NCI-H345 treated with DMSO at 0.1 percent for 48 hours (cell line): Measurements from ENCODE around the gene LCAT.

Experiments
- DNase-seq: peaks from one replicate; lab custom pipeline; 2025; ENCODE audit not compliant: unreplicated experiment; lab: John Stamatoyannopoulos, UW

The LCAT gene

DNA sequence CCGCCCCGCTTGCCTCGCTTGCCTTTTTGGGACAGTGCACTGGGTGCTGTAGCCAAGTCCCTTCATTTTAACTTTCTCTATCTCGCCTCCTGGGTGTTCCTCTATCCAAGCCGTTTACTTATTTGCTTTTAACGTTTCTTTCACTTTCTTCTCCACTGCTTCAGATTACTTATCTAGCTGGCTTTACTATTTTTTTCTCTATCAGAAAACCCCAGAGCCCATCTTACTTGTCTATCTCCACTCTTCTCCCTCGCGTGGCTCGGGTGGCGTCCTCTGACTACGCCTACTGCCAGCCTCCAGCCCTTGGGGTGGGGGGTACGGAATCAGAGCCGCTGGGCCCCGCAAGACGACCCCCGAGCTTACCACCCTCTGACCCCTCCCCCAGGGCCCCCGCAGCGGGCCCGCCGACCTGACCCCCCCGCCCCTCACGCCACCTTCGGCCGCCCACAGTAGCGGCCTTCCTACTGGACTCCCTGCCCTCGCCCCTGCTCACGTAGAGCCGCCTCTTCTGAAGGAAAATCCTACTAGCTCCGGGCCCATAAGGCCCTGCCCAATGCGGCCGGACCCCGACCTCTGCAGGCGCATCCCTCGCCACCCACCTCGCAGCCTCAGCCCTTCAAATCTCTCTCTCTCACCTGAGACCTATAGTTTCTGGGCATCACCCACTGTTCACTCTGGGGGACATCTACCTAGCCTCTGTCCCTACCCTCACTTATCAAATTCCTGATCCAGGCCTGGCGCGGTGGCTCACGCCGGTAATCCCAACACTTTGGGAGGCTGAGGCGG, 25.5 kb upstream of the LCAT start:
- DNase-seq: no peak

DNA sequence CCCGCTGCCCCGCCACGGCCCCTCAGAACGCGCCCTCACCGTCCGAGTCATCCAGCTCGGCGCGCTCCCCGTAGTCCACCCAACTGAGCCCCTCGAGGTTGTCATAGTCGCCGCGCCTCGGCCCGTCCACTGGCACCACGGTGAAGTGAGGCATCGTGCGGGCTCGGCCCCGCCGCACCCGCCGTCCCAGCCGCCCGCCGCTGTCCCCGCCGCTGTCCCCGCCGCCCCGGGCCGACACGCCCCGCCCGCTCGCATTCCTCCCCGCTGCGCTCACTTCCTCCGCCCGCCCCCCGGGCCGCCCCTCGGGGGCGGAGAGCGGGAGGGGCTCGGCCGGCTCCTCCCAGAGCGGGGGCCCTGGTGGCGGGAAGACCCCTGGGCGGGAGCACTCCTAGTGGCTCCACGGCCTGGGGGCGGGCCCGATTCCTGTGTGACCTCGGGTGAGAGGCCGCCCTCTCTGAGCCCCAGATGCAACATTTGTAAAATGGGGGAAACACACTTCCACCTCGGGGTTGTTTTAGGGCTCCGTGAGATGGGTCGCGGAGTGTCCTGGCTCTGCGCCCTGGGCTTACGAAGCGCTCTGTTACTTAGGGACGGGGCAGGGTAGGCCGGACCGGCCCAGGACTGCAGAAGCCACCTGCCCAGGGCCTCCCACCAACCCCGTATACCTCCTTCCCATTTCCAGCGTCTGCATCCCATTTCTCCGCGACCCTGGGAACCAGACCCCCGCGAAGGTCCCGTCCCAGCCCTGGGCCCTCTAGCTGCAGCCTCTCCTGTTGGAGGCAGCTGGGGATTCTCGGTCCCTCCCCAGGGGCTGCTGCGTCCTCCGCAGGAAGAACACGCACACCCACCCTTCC, 24.7 kb upstream of the LCAT start, which contains the start of gene SLC12A4:
SLC12A4 (minus strand) TSS at position 238 of the 854 bp plus-strand sequence; CDS start at position 154, 84 bp downstream.
- DNase-seq: no peak

DNA sequence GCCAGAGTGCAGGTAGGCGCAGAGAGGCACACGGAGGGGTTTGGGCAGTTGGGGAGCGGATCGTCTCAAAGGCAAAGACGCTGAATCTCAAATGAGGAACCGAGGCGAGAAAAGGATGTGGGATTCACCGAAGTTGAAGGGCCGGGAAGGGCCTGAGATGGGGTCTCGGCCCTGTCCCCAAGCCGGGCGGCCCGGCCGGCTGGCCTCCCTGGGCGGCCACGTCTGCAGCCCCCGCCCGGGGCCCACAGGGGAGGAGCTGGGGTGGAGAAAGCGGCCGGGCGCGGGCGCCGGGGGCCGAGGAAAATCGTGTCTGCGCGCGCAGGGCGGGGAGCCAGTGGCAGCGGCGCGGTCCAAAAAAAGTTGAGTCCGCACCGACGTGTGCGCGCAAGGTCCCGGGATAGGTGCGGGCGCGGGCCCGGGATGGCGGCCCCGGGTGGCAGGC, 24.1 kb upstream of the LCAT start:
- DNase-seq: no peak

DNA sequence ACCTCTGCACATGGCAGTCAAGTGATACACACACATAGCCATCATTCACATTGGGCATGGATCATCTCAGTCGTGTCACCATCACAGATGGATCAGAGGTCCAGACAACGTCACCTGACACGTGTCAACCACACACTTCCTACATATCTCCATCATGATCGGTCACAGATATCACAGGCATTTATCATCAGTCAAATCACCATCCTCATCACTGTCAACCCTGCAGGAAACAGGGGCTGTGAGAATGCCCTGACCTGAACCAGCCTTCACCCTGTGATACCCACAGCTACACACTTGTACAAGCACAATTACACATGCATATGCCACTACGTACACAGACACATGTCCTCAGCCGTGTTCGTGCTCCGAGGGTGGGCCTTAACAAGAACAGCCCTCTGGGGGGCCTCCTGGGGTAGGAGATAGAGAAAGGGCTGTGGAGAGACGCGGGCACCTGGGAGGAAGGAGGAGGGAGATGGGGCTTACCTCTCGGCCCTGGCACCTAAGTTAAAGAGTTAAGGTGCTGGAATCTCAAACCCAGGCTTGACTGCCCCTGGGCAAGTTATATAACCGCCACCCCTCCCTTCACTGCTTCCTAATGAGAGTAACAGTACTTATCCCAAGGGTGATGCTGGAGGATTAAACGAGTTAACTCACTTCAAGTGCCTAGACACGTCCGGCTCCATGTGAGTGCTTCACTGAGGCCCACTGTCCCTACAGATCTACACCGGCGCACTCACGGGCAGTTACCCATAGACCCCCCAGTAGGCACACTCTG, 23.4 kb upstream of the LCAT start:
- no peak for DNase-seq

DNA sequence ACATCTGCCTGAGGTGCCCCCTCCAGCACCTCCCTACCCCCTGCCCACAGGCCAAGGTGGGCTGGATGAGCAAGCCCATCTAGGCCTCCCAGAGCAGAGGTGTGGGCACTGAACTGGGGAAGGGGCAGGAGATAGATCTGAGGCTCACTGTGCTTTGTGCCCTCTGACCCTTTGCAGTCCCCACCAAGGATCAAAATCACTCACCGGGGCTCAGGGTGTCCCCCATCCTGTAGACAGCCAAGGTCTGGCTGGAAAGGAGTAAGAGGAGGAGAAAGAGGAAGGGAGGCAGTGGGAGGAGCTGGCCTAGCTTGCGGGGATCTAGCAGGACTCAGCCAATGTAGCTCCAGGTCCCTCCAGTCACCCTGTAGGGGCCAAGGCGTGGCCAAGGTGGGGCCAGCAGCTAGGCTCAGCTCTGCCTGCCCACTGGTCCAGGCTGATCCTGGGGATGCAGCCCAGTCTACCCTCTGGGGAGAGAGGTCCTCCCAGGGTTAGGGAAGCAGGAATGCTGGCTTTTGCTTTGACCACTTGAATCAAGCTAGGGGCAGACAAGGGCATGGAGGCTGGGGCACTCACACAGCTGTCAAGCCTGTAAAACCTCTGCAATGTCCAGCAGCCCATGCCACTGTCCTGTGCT, 22.7 kb upstream of the LCAT start:
- no peak for DNase-seq

DNA sequence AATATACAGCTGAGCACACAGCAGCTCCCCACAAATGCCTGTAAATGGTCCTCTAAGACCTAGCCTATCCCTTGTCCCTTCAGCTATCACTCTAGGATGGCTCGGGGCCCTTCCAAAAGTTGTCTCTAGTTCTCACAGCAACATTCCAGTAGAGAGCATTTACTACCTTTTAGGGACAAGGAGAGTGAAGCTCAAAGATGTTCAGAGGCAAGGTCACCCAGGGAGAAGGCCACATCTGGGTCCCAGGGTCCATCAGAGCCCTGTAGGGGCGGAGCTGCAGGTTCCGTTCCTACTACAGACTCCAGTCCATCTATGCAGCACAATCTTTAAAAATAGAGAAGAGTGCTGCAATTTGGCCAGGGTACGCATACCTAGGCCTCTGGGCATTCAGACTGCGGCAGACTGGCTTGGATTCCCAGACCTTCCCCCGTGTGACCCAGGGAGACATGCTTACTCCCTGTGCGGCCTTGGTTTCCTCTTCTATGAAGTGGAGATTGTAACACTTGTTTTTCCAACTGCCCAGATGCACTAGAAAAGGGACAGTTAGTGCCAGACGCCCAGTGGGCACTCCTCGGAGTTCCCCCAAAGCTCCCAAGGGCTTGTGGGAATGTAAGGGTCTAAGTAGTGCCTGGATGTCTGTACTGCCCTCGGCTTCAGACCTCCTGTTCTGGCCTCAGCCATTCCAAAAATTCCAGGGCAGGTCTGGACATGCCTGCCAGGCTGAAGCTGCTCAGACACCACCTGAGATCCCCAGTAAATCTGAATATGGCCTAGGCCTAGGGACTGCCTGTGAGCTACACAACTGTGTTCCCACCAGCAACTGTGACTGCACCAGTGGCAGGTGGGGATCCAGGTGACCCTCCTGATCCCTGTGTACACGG, 22.0 kb upstream of the LCAT start:
- DNase-seq: no peak

DNA sequence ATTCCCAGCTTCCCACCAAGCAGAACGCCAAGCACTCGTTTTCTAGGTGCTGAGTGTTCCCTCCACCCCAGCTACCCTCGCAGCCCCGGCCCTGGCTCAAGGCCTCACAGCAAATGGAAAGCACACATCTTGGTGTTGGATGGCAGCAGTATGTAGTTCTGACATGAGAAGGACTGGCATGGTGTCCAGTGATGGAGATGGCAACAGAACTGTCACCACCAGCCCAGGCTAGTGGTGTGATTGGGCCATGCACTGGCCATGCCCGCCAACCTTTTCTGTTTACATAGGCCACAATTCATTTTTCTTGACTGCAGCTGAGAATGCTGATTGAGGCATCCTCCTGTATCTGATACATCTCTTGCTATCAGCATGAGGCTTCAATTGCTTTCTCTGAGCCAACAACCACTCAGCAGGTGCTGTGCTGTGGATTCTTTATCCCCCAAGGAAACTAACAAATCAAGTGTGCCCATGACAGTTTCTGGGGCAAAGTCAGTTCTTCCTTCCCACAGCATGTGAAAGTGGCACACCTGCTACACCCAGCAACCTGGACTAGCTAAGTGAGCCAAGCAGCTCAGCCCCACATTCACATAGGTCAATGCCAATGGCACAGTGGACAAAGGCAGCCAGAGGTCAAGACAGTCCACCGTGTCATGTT, 20.7 kb upstream of the LCAT start:
- no peak for DNase-seq

DNA sequence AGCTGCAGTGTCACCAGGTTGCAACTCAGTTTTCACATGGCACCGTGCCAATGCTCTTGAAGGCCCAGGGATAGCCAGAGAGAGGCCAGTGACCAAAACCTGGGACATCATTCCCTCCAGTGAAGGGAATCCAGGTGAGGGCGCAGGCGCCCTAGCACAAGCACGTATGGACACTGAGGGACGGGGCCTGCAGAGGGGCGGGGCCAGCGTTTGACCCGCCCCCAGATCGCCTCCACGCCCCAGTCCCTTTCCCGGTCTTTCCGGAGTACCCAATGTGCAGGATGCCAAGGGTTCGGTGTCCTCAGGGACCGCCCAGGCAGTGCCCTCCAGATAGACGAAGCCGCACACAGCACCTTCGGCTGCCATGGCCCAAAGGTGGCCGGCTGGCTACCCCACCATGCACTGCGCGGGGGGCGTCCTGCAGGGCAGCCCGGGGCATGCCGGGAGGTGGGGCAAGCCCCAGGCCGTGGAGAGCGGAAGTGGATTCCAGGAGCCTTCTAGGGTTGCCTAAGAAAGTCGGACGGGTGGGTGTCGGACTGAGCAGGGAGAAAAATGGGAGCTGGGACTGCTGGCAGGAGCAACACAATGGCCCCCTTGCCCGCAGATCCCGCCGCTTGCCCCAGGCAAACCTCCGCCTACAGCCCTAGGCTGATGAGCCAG, 19.9 kb upstream of the LCAT start:
- DNase-seq: no peak

DNA sequence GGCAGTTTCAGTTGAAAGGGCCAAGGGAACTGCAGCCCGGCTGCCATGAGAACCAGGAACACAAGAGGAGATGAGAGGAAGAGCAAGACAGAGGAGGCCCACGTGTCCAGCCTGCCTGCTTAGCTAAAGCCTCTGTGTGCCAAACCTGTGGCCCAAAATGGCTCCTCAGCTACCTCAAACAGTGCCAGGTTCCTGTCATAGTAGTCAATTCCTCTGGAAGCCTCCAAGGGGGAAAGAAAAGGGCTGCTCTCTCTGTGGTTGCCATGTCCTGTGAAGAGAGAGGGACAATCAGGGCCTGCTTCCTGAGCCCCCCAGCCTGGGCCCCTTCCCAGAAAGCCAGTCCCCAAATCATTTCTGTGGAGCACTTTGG, 19.4 kb upstream of the LCAT start:
- no peak for DNase-seq

DNA sequence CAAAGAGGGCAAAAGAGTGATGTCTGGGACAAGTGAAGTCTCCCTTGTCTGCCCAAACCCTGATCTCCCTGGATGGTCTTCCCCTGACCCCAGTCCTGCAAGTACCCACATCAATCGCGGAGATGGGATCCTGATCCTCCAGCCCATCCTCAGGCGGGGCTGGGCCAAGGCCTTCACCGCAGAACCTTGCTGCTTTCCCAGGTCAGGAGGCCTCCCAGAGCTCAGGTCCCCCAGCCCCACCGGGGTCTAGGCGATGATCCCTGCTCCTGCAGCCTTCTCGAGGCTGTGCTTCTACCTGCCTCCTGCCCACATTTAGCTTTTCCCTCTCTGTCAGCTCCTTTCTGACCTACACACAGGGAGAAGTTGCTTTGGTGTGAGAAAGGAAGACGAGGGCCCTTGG, 18.2 kb upstream of the LCAT start:
- no peak for DNase-seq

DNA sequence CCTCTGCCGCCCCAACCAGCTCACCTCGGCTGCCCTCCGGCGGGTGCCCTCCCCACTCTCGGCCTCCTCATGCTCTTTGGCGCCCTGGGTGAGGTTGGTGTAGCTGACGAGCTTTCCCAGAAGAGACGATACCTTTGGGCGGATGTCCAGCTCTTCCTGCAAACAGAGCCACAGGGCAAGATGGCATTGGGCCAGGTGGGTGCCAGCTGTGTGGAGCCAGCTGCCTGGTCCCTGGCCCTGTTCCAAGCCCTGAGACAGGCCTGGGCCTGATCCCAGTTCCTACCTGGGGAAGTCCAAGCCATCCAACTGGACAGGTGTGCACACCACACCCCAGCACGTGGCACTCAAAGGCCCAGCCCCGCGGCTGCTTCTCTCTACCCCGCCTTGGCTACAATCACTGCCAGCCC, 17.6 kb upstream of the LCAT start:
- peak; percentile 89 for DNase-seq

DNA sequence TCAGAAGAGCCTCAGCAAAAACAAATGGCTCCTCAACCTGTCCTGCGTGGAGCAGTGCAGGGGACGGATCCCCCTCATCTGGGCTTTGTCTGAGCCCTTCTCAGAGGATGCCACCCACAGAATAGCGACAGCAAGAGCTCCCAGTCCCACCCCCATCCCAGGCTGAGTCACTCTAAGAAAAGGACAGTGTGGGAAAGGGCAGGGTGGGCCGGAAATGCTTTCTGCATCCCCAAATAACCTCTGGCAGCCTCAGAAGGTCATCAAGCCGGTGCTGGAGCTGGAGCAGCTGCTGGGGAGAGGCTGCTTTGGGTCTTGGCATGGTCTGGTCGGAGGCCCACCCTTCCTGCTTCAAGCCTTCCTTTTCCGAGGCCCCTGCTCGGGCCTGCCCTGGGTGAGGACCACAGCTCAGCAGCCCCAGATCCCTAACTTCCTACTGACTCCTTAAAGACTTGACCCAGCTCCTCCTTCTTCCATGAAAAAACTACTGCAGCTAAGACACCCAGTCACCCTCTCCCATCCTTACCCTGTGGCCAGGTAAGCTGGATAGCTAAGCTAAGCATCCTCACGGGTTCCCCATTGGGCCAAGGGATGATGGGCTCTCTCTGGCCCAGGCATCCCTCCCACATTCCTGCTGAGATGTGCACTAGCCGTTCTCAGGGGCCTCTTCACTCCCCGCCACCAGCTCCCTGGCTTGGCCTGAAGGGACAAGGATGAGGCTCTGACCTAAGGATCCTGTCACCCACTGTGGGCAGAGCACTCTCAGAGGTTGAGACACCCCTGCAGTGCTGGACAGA, 15.8 kb upstream of the LCAT start:
- no peak for DNase-seq

DNA sequence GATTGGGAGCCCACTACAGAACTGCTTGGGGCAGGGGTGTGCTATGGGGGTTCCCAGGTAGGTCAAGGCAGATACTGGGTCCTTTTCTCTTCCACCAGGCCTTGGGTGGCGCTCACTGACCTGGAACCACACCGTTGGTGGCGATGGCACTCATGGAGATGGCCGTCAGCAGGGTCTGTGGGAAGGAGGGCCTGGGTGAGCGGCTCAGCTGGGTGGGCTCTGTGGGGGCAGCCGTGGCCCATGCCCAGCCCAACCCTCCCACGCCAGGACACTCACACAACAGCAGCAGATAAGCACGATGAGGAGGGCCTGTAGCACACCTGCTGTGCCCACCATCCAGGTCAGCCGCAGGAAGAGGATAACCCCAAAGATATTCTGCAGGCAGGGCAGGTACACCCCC, 13.7 kb upstream of the LCAT start:
- no peak for DNase-seq

DNA sequence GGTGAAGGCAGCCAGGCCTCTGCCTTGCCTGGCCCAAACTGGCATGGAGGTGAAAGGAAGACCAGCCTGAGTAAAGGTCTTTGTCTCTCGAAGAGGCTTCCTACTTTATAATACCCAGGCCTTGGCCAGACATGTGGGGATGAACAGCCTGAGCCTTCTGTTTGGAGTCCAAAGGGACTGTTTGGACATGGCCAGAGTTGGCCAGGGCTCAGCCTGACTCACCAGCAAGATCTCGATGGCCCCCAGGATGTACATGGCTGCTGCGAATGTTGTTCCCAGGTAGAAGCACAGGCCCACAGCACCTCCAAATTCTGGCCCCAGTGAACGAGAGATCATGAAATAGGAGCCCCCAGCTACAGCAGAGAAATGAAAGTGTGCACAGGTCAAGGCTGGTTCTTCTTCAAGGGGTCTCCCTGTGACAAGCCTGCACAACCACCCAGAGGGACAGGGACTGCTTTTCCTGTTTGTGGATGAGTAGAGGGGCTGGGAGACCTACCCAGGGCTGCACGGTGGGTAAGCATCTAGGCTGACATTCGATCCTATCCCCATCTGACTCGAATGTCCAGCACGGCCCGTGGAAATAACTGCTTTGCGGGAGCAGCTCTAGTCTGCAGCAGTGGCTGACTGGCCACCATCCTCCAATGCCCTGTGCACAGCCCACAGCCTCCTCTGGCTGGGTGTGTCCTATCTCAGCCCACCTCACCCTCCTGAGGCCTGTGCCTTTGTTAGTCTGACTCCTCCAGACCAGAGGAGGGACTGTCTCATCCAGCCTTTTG, 10.7 kb upstream of the LCAT start:
- no peak for DNase-seq

DNA sequence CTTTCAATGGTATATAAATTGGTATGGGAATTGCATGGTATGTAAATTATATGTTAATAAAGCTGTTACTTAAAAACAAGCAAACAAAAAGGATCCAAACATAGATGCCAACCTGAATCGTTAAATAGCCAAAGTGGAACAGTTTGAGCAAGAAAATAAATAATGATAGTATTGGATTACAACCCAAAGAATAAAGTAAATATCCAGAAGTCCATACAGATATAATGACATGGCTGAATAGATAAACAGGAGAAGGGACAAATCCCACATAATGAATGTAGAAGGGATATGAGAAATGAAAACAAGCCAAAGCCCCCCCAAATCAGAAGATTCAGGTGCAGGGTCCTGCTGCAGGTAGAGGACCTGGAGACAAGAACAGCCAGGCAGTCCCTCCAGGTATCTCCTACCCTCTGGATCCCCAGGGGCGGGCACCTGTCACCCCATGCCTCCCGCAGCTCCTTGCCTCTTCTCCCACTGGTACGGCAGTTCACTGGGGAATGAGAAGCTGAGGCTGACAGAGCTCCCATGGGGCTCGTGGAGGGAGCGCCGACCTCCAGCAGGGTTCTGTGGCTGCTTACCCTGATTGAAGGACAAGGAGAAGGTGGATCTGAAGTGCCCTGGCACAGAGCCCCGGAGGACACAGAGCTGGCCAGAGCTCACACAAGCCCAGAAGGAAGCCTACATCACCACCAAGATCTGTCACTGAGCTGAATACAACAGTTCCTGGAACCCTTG, 9.9 kb upstream of the LCAT start:
- no peak for DNase-seq

DNA sequence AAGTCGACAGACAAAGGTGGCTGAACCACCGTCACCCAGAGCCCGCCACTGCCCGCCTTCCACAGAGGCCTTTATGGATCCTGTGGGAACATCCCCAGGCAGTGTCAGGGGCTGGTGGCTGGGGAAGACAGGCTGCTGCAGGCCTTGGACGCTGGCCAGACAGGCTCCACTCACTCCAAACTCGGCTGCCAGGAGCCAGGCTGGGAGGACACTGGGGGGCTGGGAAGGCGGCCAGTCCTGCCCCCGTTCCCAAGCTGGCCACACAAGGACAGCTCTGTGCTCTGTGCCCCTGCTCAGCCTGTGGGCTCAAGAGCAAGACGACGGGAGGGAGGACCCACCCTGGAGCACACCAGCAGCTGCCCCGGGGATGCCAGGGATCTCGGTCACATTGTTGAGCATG, 7.6 kb upstream of the LCAT start:
- no peak for DNase-seq

DNA sequence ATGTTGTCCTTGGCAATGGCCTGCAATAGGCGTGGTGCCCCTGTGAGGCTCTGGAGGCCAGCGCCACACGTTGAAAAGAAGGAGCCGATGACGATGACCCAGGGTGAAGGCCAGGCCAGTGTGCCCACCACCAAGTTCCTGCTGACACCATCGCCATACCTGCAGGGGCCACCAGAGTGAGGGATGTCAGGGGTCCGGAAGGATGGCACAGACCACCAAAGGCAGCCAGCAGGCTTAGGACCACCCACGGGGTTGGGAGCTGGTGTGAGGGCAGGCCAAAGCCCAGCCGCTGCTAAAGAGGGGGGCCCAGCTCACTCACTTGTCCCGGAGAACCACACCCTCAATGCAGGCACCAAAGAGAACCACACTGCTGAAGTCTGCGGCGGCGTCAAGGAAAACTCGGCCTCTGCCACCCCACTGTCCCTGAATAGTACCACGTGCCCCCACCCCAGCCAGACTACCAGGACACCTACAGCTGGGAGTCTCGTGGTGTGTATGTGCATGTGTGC, 6.5 kb upstream of the LCAT start:
- no peak for DNase-seq
